K562 (cell line): ENCODE results near the gene ATF1.

Experiments used
- CCNT2 ChIP-seq: IDR thresholded peaks from 2 replicates; pipeline ENCODE4 v1.6.1; 2011; ENCODE audit warnings: borderline replicate concordance, low read depth, mild to moderate bottlenecking, moderate library complexity, mixed read lengths, low read length; ENCODE audit not compliant: insufficient read length; ENCODE audit errors: extremely low read depth
- EZH2 ChIP-seq: IDR thresholded peaks from 2 replicates; pipeline ENCODE4 v1.6.1; 2012; ENCODE audit warnings: low read depth, mild to moderate bottlenecking, inconsistent platforms, low read length, borderline replicate concordance
- KAT8 ChIP-seq: fragments of 450-650 bp; IDR thresholded peaks from 2 replicates; pipeline ENCODE4 v1.6.1; 2016; ENCODE audit warnings: low read depth, mild to moderate bottlenecking
- POLR2A ChIP-seq: fragments of 450-650 bp; conservative IDR thresholded peaks from 2 replicates; pipeline ENCODE4 v1.6.1; 2016
- SMARCE1 ChIP-seq: fragments of 450-650 bp; IDR thresholded peaks from 2 replicates; pipeline ENCODE4 v1.7.1; 2016; ENCODE audit warnings: mild to moderate bottlenecking
- SP1 ChIP-seq: sonication (generic); formaldehyde crosslinking; IDR thresholded peaks from 2 replicates; pipeline ENCODE4 v1.8.1; 2022; ENCODE audit warnings: mild to moderate bottlenecking, missing genetic modification reagents
- SP2 ChIP-seq: IDR thresholded peaks from 2 replicates; pipeline ENCODE4 v1.6.1; 2011; ENCODE audit warnings: mild to moderate bottlenecking, low read depth, low read length, moderate library complexity; ENCODE audit not compliant: poor library complexity, severe bottlenecking; ENCODE audit errors: extremely low read depth
- TFAP4 ChIP-seq: sonication (generic); formaldehyde crosslinking; IDR thresholded peaks from 2 replicates; pipeline ENCODE4 v1.8.0; 2022; ENCODE audit warnings: missing genetic modification reagents, mild to moderate bottlenecking, moderate library complexity, borderline replicate concordance
- ZFP30 ChIP-seq: fragments of 250-450 bp; sonication (Bioruptor Pico); IDR thresholded peaks from 2 replicates; pipeline ENCODE4 v1.8.0; 2022; ENCODE audit warnings: moderate library complexity, mild to moderate bottlenecking, inconsistent platforms, borderline replicate concordance
- TF ChIP-seq, protein P1 (sequence below), 3 experiments: IDR thresholded peaks in 2 of 3; conservative IDR thresholded peaks in 1 of 3; 2 replicates each; pipeline ENCODE4 v1.5.1; 2011 to 2012; ENCODE audit warnings: low read length in 3 of 3, mild to moderate bottlenecking in 3 of 3, control low read depth in 2 of 3, improper control_type of control experiment in 1 of 3, inconsistent platforms in 1 of 3, low read depth in 1 of 3, mixed read lengths in 1 of 3, moderate library complexity in 1 of 3; ENCODE audit not compliant: insufficient read depth in 2 of 3

GRCh38 chr12:50790081-50790480 is 26.2 kb downstream of the ATF1 start:
- TF ChIP-seq POLR2A = no peak
- no peak for TF ChIP-seq SMARCE1
- no peak for TF ChIP-seq TFAP4 (CRISPR knock-in tag)
- TF ChIP-seq ZFP30 = no peak
- TF ChIP-seq EZH2 = no peak
- no peak for TF ChIP-seq CCNT2
- TF ChIP-seq KAT8 = no peak
- TF ChIP-seq, protein P1, sequence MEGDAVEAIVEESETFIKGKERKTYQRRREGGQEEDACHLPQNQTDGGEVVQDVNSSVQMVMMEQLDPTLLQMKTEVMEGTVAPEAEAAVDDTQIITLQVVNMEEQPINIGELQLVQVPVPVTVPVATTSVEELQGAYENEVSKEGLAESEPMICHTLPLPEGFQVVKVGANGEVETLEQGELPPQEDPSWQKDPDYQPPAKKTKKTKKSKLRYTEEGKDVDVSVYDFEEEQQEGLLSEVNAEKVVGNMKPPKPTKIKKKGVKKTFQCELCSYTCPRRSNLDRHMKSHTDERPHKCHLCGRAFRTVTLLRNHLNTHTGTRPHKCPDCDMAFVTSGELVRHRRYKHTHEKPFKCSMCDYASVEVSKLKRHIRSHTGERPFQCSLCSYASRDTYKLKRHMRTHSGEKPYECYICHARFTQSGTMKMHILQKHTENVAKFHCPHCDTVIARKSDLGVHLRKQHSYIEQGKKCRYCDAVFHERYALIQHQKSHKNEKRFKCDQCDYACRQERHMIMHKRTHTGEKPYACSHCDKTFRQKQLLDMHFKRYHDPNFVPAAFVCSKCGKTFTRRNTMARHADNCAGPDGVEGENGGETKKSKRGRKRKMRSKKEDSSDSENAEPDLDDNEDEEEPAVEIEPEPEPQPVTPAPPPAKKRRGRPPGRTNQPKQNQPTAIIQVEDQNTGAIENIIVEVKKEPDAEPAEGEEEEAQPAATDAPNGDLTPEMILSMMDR (IDR thresholded peaks at IDR 0.05 in 2 of 3, conservative IDR thresholded peaks at IDR 0.05 in 1 of 3; ENCODE audit: insufficient read depth in 2 of 3, low read depth in 1 of 3, low read length in 3 of 3) = no peak
- no peak for TF ChIP-seq SP2
- no peak for TF ChIP-seq SP1 (CRISPR knock-in tag)
